Measurements from ENCODE around the gene CELF4.

- no peak for TF ChIP-seq CTCF (IDR thresholded peaks at IDR 0.05)
- TF ChIP-seq POLR2A (IDR thresholded peaks at IDR 0.05): no peak
Measured at GRCh38 chr18:37277804-37278203, 287.8 kb downstream of the CELF4 start.
